Neural progenitor cell (in vitro differentiated cells): ENCODE data around the gene TNS3. TPM values are rescaled to one million over a fixed set of nuclear protein-coding genes. Genes with fewer than 3 reads are reported as not detected.
A peak's percentile ranks its signal among the peaks of the same experiment; 100 is the strongest.

Source experiments
- DNase-seq: peaks from one replicate; pipeline ENCODE4 v3.0.0-alpha.2; 2016; ENCODE audit warnings: low spot score
- H2AFZ ChIP-seq: fragments of 200-600 bp; sonication (generic); replicated peaks from 2 replicates; pipeline ENCODE4 v1.6.1; 2016; ENCODE audit warnings: antibody characterized with exemption
- H3F3A ChIP-seq: fragments of 200-600 bp; sonication (generic); 2 replicates; pipeline ENCODE4 v1.6.1; 2016; ENCODE audit warnings: antibody characterized with exemption, low read depth
- H3K27ac ChIP-seq: fragments of 200-600 bp; sonication (generic); 2 replicates; pipeline ENCODE4 v1.5.1; 2016; ENCODE audit warnings: mild to moderate bottlenecking
- H3K27me3 ChIP-seq: fragments of 200-600 bp; sonication (generic); 2 replicates; pipeline ENCODE4 v1.6.1; 2016; ENCODE audit warnings: mild to moderate bottlenecking, moderate library complexity
- H3K36me3 ChIP-seq: fragments of 200-600 bp; sonication (generic); 2 replicates; pipeline ENCODE4 v1.5.1; 2016
- H3K4me1 ChIP-seq: fragments of 200-600 bp; sonication (generic); 2 replicates; pipeline ENCODE4 v1.6.1; 2016; ENCODE audit warnings: mixed run types
- H3K4me2 ChIP-seq: fragments of 200-600 bp; sonication (generic); 2 replicates; pipeline ENCODE4 v1.6.1; 2016
- H3K4me3 ChIP-seq: fragments of 200-600 bp; sonication (generic); 2 replicates; pipeline ENCODE4 v1.5.1; 2016
- H3K79me2 ChIP-seq: fragments of 200-600 bp; sonication (generic); 2 replicates; pipeline ENCODE4 v1.6.1; 2016; ENCODE audit warnings: low read depth
- H3K9ac ChIP-seq: fragments of 200-600 bp; sonication (generic); 2 replicates; pipeline ENCODE4 v1.6.1; 2016
- H3K9me3 ChIP-seq: fragments of 200-600 bp; sonication (generic); 2 replicates; pipeline ENCODE4 v1.5.1; 2016; ENCODE audit warnings: low read depth
- H4K20me1 ChIP-seq: fragments of 200-600 bp; sonication (generic); 2 replicates; pipeline ENCODE4 v1.6.1; 2016; ENCODE audit warnings: low read depth
- H3K27ac Mint-ChIP-seq: 3 replicates; pipeline ENCODE4 v1.8.0; 2021; ENCODE audit warnings: mixed read lengths
- H3K27me3 Mint-ChIP-seq: 2 replicates; pipeline ENCODE4 v1.8.0; 2022; ENCODE audit warnings: low read depth, mild to moderate bottlenecking, inconsistent platforms, moderate library complexity, mixed read lengths; ENCODE audit not compliant: insufficient read depth
- H3K36me3 Mint-ChIP-seq: 3 replicates; pipeline ENCODE4 v1.8.0; 2021; ENCODE audit warnings: mixed read lengths
- H3K4me1 Mint-ChIP-seq: 3 replicates; pipeline ENCODE4 v1.8.0; 2021; ENCODE audit warnings: mixed read lengths
- H3K4me3 Mint-ChIP-seq: 3 replicates; pipeline ENCODE4 v1.8.0; 2021; ENCODE audit warnings: mild to moderate bottlenecking, moderate library complexity, mixed read lengths
- H3K9me3 Mint-ChIP-seq: 3 replicates; pipeline ENCODE4 v1.8.0; 2020; ENCODE audit warnings: mixed read lengths
- EZH2 ChIP-seq: fragments of 200-600 bp; sonication (generic); IDR thresholded peaks from 2 replicates; pipeline ENCODE4 v1.6.1; 2017; ENCODE audit warnings: antibody characterized with exemption, mild to moderate bottlenecking, moderate library complexity
- EZH2phosphoT487 ChIP-seq: fragments of 200-600 bp; sonication (generic); IDR thresholded peaks from 2 replicates; pipeline ENCODE4 v1.6.1; 2017; ENCODE audit warnings: antibody characterized with exemption
- total RNA-seq: library from RNA; depleted of rRNA; stranded (reverse); fragments of >200 nt; gene quantifications from 2 replicates; pipeline ENCODE4 v1.2.3, GENCODE V29; 2015; ENCODE audit warnings: low replicate concordance
- TF ChIP-seq, protein P1 (sequence below): fragments of 200-600 bp; sonication (generic); IDR thresholded peaks from 2 replicates; pipeline ENCODE4 v1.5.1; 2017; ENCODE audit warnings: antibody characterized with exemption, mild to moderate bottlenecking

TNS3 gene
- total RNA-seq, 1 donor from 2014 or later = 15.0 TPM

DNA sequence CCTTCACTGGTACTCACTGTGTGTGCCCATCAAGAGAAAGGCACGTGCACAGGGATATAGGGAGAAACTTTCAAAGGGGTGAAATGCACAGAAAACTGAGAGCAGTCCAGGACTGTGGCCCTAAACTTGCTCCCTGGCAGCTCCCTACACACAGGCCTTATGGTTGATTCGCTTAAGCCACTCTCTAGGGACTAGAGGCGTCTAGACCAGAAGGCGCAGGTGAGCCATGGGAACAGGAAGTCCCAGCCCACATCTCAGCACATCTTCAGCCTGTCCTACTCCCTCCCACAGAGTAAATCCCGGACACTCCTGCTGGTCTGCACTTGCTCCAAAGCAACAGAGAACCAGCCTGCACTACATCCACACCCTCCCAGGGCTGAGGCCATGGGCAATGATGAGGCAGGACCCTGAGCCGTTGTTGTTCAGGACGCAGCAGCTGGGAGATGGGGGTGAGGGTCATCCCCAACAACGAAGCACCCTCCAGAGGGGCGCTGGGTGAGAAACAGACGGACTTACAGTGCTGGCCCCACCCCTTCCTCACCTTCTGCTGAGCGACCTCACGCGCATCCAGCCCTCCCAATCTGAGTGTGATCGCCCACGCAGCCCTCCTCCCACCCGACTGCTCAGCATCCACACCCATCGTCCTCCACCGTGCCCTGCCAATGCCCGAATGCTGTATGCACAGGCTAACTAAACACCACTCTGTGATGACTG lies 109.3 kb downstream of the TNS3 start:
- H3K4me3 Mint-ChIP-seq = no peak overlapping the region
- no peak overlapping the region for H3K27ac ChIP-seq
- H3K36me3 Mint-ChIP-seq = peaks cover 4% of the 10 kb centered on the region
- peaks cover 10% of the 10 kb centered on the region for H3K9me3 Mint-ChIP-seq
- H3K4me2 ChIP-seq = no peak overlapping the region
- peaks cover 34% of the 10 kb centered on the region for H3K4me1 Mint-ChIP-seq
- H3K9me3 ChIP-seq = no peaks in the 10 kb centered on the region
- no peak for DNase-seq
- peaks cover 23% of the 10 kb centered on the region for H3K4me1 ChIP-seq
- no peak overlapping the region for H3K9ac ChIP-seq
- TF ChIP-seq, protein P1, sequence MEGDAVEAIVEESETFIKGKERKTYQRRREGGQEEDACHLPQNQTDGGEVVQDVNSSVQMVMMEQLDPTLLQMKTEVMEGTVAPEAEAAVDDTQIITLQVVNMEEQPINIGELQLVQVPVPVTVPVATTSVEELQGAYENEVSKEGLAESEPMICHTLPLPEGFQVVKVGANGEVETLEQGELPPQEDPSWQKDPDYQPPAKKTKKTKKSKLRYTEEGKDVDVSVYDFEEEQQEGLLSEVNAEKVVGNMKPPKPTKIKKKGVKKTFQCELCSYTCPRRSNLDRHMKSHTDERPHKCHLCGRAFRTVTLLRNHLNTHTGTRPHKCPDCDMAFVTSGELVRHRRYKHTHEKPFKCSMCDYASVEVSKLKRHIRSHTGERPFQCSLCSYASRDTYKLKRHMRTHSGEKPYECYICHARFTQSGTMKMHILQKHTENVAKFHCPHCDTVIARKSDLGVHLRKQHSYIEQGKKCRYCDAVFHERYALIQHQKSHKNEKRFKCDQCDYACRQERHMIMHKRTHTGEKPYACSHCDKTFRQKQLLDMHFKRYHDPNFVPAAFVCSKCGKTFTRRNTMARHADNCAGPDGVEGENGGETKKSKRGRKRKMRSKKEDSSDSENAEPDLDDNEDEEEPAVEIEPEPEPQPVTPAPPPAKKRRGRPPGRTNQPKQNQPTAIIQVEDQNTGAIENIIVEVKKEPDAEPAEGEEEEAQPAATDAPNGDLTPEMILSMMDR = no peak
- TF ChIP-seq EZH2 = no peak
- TF ChIP-seq EZH2phosphoT487 = no peak
- peaks cover 6% of the 10 kb centered on the region for H3K79me2 ChIP-seq
- no peaks in the 10 kb centered on the region for H3K36me3 ChIP-seq
- peak overlapping the region; percentile 3 for H3K27ac Mint-ChIP-seq
- peaks cover 7% of the 10 kb centered on the region for H3K27me3 Mint-ChIP-seq
- peaks cover 36% of the 10 kb centered on the region for H4K20me1 ChIP-seq
- no peak overlapping the region for H2AFZ ChIP-seq
- H3K4me3 ChIP-seq = no peak overlapping the region
- H3K27me3 ChIP-seq = no peaks in the 10 kb centered on the region
- peaks cover 28% of the 10 kb centered on the region for H3F3A ChIP-seq

DNA sequence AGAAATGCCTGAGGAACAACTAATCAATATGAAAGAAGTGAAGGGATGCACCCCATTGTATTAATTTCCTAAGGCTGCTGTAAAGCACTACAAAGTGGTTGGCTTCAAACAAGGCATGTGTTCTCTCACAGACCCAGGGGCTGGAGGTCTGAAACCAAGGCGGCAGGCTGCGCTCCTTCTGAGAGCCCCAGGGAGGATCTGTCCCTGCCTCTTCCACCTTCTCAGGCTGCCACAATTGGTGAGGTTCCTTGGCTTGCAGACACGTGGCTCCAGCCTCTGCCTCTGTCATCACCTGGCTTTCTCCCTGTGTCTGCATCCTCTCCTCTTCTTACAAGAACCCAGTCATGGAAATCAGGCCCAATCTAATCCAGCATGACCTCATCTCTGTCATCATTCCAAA lies 110.1 kb downstream of the TNS3 start:
- H3K9me3 ChIP-seq = no peaks in the 10 kb centered on the region
- Mint-ChIP-seq H3K4me3 (no peak overlapping the region), H3K27me3 (peaks cover 9% of the 10 kb centered on the region), H3K4me1 (peaks cover 30% of the 10 kb centered on the region), H3K36me3 (peaks cover 4% of the 10 kb centered on the region), H3K27ac (peak overlapping the region; percentile 3), H3K9me3 (peaks cover 10% of the 10 kb centered on the region)
- H3K36me3 ChIP-seq = no peaks in the 10 kb centered on the region
- H3K4me1 ChIP-seq = peaks cover 19% of the 10 kb centered on the region
- H3K9ac ChIP-seq = no peak overlapping the region
- H4K20me1 ChIP-seq = peaks cover 28% of the 10 kb centered on the region
- no peak overlapping the region for H3K27ac ChIP-seq
- H3K27me3 ChIP-seq = no peaks in the 10 kb centered on the region
- peaks cover 28% of the 10 kb centered on the region for H3F3A ChIP-seq
- H3K79me2 ChIP-seq = peaks cover 6% of the 10 kb centered on the region
- H2AFZ ChIP-seq = no peak overlapping the region
- TF ChIP-seq, protein P1 = no peak
- TF ChIP-seq EZH2 = no peak
- no peak for TF ChIP-seq EZH2phosphoT487
- no peak for DNase-seq
- peak overlapping the region; percentile 54 for H3K4me2 ChIP-seq
- H3K4me3 ChIP-seq = no peak overlapping the region

DNA sequence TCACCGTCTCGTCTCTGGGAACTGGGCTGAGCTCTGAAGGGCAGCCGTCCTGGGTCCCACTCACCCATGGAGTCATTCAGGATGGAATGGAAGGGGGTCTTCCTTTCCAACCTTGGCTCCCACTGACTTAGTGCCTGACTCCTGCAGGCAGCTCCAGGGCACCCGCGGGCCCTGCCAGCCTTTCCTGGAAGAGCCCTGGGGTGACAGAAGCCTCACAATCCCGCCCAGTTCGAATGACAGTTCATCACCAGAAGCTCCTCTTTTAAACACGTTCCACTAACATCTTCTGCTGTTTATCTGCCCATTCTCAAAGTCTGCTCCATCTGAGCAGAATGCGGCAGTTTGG lies 110.6 kb downstream of the TNS3 start:
- peaks cover 31% of the 10 kb centered on the region for H3K4me1 Mint-ChIP-seq
- Histone ChIP-seq H3K4me1 (peaks cover 19% of the 10 kb centered on the region), H3K36me3 (no peaks in the 10 kb centered on the region), H2AFZ (no peak overlapping the region), H3K9ac (no peak overlapping the region), H3K27me3 (no peaks in the 10 kb centered on the region), H3K9me3 (no peaks in the 10 kb centered on the region), H3K27ac (no peak overlapping the region), H3K4me2 (peak overlapping the region; percentile 54), H3F3A (peaks cover 28% of the 10 kb centered on the region), H4K20me1 (peaks cover 27% of the 10 kb centered on the region), H3K79me2 (peaks cover 6% of the 10 kb centered on the region), H3K4me3 (no peak overlapping the region)
- peaks cover 3% of the 10 kb centered on the region for H3K36me3 Mint-ChIP-seq
- TF ChIP-seq, protein P1 = no peak
- no peak for TF ChIP-seq EZH2phosphoT487
- no peak for TF ChIP-seq EZH2
- H3K9me3 Mint-ChIP-seq = peaks cover 8% of the 10 kb centered on the region
- no peak overlapping the region for H3K4me3 Mint-ChIP-seq
- peaks cover 6% of the 10 kb centered on the region for H3K27me3 Mint-ChIP-seq
- no peak overlapping the region for H3K27ac Mint-ChIP-seq
- no peak for DNase-seq
